GM15510 (cell line): ENCODE data around the gene GJC1.

ENCODE experiments used
- POLR2A ChIP-seq: IDR thresholded peaks from 3 replicates; pipeline ENCODE4 v1.6.1; 2011; ENCODE audit warnings: borderline replicate concordance; ENCODE audit not compliant: insufficient read length; ENCODE audit errors: extremely low read depth

Gene GJC1

GRCh38 chr17:44776628-44777393 is 53.3 kb downstream of the GJC1 start:
- TF ChIP-seq POLR2A = no peak

- no peak for TF ChIP-seq POLR2A
These were observed 54.1 kb downstream of the GJC1 start for GRCh38 chr17:44775838-44776621.

GRCh38 chr17:44775136-44775837 is 54.8 kb downstream of the GJC1 start:
- peak; percentile 50 for TF ChIP-seq POLR2A

GRCh38 chr17:44774271-44775135 is 55.6 kb downstream of the GJC1 start:
- no peak for TF ChIP-seq POLR2A

GRCh38 chr17:44773140-44773539 is 56.9 kb downstream of the GJC1 start:
- TF ChIP-seq POLR2A = no peak

- TF ChIP-seq POLR2A = no peak
These were observed 57.6 kb downstream of the GJC1 start for GRCh38 chr17:44772308-44773045.

GRCh38 chr17:44770166-44770925 is 59.7 kb downstream of the GJC1 start:
- TF ChIP-seq POLR2A = no peak

- TF ChIP-seq POLR2A = no peak
These were observed 60.4 kb downstream of the GJC1 start for GRCh38 chr17:44769647-44770084.

- TF ChIP-seq POLR2A = no peak
These were observed 60.9 kb downstream of the GJC1 start for GRCh38 chr17:44769230-44769629.

GRCh38 chr17:44768505-44769142 is 61.5 kb downstream of the GJC1 start:
- TF ChIP-seq POLR2A = no peak

- TF ChIP-seq POLR2A = no peak
These were observed 62.6 kb downstream of the GJC1 start for GRCh38 chr17:44767493-44767892.

- TF ChIP-seq POLR2A = no peak
These were observed 63.6 kb downstream of the GJC1 start for GRCh38 chr17:44766409-44767038.
